NCI-H524 (cell line): ENCODE results near the gene SNAI3.
"Not testable (repeated sequence)": the region's sequence is repeated elsewhere in the genome, so short reads cannot be mapped to it uniquely, and the experiment has no call there.

ENCODE experiments used
- DNase-seq, 2 experiments: peaks; one replicate each; lab custom pipeline; 2025; lab: John Stamatoyannopoulos, UW

Gene SNAI3

DNA sequence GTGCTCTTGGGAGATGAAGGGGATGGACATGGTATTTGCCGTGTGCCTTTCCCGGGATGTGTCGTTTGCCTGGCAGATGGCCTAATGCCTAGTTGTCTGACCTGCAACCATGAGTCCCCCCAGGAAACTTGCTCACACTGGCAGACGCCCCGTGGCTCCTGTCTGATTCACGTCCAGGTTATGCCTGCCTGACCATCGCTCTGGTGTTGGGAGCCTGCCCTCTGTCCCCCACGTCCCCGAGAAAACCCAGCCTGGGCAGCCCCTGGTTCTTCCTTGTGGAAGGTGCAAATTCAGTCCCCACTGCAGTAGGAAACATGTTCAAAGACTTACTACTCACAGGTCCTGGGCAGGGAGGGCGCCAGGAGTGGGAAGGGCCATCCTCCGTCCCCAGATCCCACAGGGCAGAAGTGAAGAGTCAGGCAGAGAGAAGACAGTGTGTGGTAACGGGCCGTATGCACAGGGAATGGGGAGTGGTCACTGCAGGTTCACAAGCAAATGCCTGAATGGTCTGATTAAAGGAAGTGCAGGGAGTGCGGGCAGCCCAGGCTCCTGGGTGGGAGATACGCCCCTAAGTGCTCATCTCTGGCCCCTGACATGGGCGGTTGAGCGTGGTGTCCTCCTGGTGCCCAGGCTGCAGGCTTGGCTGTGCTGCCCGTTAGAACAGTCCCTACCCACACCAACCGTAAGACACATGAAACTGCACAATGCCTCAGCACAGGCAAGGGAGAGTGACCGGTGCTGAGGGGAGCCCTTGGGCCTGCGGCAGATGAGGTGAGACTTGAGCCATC, 4.2 kb upstream of the SNAI3 start:
- no peak for DNase-seq

DNA sequence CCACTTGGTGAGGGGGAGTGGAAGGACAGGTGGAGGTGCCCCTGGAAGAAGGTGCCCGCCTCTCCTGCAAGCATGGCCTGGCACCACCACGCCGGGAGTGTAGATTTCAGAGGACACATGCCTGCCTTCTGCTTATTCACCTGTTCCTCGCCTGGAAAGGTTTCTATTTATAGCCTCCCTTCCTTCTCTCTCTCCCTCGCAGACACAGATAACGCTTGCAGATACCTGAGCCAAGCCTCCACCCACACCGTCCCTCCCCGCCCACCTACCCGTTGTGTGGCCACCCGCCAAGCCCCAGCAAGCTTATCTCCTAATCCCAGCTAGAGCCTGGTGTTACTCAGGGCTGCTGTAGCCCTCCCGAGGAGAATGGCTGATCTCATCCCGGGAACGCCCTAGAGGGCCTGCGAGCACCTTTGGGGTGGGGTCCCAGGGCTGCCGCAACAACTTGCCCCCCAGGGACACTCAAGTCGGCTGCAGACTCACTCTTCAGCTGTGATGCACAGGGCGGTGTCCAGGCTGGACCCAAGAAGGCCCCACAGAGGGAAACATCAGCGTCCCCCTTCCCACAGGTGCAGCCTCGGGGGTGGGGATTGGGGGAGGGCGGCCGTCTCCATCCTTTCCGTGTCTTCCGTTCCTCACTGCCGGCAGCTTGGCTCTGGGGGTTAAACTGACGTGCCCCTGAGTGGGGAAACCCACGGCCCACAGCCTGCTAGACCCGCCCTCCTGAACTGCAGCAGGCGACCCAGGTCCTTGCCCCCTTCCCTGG, 1.9 kb upstream of the SNAI3 start:
- DNase-seq = peak; percentile 14 to 58

DNA sequence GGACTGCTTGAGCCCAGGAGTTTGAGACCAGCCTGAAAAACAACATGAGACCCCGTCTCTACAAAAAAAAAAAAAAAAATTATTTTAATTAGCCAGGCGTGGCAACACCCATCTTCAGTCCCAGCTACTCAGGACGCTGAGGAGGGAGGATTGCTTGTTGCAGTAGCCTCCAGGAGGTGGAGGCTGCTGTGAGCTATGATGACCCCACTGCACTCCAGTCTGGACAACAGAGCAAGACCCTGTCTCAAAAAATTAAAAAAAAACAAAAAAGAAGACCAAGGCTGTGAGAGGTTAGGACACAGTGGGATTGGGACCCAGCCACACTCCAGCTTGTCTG, 1.3 kb upstream of the SNAI3 start:
- no peak for DNase-seq

DNA sequence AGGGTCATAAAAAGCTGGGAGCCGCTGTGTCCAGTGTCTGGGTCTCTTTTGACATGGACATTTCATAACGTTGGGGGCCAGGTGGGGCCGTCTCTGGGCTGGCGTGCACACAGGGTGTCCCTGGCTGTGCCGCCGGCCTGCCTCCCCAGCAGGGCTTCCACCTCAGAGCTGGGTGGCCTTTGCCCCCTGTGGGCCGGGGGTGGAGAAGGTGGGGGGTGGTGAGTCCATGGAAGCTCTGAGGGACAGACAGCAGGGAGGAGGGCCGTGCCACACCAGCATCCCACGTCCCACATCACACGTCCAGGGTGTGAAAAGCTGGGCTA, 908 bp upstream of the SNAI3 start:
- no peak for DNase-seq

DNA sequence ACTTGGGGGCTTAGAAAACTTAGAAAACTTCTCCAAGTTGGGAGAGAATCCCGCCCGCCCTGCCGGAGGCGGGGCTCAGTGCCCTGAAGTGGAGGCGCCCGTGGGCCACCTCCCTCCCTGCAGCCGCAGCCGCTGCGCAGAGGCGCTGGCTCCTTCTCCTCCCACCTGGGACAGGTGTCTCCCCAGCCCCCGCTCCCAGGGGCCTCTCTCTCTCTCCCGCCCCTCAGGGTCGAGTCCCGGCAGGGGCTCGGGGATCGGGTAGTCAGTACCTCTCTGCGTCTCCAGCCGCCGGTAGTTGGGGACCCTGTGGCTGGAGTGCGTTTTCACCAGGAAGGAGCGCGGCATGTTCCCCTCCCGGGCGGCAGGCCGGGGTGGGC, 257 bp downstream of the SNAI3 start:
- DNase-seq = no peak

DNA sequence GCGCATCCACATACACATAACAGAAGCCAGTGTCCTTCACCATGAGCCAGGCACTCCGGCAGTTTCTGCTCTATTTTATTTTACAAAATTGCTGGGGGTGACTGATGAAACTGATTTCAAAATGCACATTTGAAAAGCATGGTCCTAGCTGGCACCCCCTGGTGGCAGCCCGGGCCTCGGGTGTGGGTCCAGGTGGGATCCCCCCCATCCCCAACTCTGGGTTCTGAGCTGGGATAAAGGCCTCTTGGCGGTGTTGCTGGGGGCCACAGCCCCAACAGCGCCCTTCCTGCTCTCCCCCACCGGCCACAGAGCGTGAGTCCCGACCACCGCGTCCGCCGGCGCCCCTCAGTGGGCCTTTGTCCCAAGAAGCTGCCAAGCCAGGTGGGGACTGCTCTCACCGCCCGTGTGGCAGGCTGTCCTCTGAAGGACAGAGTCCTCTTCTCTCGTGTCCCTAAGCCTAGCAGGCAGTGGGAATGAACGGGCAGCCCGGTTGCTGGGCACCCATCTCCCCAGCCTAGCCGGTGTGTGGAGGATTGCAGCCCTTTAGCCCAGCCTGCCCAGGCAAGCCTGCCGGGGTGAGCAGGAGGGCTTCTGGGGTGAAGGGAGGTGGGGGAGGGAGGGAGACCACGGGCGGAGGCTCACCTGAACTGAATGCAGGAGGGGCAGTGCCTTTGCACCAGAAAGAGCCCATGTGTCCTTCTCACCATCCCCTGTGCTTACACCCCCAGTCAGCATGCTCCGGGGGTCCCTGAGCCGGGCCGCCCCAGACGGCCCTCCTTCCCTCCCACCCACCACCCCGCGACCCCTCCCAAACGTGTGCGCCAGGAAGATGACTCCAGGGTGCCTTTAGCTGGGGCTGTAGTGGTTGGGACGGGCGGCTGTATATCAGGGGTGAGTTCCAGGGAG, 898 bp downstream of the SNAI3 start:
- peak in 1 of 2 experiments; percentile 44 for DNase-seq

DNA sequence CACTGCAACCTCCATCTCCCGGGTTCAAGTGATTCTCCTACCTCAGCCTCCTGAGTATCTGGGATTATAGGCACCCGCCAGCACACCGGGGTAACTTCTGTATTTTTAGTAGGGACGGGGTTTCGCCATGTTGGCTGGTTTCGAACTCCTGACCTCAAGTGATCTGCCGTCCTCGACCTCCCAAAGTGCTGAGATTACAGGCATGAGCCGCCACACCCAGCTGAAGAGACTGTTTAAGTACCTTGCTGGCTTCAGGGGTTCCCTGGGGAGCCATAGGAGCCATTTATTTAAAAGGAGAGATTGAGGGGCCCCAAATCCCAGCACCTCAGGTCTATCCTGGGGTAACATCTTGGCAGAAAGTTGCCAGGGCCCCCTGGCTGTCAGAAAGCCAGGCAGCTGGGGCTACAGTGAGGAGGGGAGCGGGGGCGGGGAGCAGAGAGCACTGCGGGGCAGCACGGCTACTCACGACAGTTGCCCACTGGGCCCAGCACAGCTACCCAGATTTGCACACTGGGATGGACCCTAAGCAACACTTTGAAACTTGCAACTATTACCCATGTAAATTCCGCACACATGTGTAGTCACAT, 1.6 kb downstream of the SNAI3 start:
- DNase-seq = no peak

DNA sequence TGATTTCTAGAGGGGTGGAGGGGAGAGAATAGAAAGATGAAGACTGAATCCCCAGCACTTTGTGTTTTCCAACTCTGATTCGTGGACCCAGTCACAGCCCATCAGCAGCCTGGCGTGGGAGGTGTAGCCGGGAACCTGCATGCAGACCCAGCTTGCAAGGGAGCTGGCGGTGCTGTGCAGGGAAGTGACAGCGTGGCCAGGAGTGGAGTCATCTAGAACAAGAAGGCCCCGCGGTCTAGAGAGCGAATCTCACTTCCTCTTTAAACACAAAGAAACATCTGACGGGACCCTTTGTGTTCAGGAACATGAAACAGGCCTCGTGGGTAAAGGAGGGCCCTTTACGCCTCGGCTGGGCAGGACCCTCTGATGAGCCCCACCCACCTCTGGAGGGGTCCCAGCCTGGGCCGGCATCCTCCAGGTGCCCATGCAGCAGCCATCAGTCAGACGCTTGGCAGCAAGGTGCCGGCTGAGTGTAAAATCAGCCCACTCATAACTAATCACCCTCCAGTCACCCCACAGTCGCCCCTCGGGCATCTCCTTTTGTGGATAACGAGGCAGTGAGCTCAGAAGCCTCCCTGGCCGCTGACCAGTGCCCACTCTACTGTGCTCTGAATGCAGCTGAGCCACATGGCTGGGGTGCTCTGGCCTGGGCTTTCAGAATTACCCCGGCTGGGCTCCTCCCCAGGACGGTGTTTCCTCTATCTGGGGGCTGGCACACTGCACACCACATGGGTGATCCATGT, 4.4 kb downstream of the SNAI3 start:
- no peak for DNase-seq

DNA sequence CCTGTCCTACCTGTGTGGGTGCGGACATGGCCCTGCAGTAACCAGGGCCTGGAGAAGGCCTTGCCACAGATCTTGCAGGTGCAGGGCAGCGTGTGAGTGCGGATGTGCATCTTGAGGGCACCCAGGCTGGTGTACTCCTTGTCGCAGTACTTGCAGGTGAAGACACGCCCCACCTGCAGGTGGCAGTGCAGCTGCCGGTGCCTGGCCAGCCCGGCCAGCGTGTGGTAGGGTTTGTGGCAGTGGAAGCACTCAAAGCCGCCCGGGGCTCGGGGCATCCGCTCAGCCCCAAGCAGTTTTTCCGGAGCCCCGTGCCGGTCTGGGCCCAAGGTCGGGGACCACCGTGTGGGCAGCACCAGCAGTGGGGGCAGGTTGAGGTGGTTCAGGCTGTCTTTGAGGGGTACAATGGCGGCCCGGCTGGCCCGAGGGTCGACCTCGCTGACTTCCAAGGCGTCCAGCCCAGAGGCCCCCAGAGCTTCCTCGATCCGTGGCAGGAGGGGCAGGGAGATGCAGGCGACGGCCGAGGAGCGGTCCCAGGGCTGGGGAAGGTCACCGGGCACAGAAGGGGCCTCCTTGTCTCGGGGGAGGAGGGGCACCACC, 5.1 kb downstream of the SNAI3 start:
- no peak for DNase-seq

DNA sequence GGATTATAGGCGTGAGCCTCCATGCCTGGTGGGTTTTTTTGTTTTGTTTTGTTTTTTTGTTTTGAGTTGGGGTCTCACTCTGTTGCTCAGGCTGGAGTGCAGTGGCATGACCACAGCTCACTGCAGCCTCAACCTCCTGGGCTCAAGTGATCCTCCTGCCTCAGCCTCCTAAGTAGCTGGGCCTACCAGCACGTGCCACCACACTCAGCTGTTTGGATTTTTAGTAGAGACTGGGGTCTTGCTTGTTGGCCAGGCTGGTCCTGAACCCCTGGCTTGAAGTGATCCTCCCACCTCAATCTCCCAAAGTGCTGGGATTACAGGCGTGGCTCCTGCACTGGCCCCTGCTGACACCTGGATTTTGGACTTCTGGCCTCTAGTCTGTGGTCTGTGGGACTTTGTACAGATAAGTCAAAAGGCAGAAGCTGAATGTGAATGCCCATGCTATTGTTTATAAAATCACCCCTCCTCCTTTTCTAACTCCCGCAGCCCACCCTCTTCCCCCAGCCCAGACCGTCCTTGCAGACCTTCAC, 5.7 kb downstream of the SNAI3 start:
- no peak for DNase-seq

DNA sequence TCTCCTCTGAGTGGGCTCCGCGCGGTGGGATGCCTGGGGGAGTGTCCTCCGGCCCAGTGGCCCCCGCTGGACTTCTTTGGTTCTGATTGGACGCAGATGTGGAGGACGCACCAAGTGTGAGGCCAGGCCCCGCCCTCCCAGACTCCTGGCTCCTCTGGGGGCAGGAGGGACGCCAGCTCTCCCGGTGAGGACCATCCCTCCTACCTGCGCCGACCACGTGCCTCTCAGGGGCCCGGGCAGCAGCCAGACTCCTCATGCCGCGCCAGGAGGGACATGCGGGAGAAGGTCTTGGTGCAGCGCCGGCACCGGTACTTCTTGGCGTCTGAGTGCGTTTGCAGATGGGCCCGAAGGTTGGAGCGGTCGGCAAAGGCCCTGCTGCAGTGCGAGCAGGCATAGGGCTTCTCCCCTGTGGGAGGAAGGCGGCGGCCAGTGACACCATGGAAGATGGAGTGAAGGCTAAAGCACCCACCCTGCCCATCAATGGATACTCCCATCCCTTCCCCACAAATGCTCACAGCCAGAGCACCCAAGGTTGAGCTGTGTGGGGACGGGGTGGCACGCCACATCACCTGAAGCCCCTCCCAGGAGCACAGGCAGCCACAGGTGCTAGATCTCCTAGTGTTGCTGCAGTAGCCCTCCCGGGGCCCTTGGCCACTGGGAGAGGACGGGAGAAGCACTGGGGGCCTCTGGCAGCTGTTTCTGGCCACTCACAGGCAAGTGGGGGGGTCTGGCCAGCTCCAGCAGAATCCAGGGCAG, 7.9 kb downstream of the SNAI3 start:
- no peak for DNase-seq

DNA sequence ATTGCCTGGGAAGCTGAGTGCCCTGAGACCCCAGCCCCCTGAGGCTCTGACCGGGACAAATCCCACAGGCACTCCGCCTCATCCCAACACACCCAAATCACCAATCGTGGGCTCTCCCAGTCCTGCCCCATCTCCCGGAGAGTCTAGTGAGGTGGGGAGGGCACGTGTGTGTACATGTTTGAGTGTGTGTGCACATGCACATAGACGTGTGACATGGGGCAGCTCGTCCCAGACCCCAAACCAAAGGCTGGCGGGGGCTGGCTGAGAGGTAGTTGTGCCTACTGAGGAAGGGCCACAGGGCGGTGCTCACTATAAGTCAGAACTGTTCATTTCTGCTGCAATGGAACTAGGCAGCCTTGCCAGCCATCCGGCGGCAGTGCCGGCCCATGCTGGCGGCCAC, 8.6 kb downstream of the SNAI3 start:
- DNase-seq = no peak

DNA sequence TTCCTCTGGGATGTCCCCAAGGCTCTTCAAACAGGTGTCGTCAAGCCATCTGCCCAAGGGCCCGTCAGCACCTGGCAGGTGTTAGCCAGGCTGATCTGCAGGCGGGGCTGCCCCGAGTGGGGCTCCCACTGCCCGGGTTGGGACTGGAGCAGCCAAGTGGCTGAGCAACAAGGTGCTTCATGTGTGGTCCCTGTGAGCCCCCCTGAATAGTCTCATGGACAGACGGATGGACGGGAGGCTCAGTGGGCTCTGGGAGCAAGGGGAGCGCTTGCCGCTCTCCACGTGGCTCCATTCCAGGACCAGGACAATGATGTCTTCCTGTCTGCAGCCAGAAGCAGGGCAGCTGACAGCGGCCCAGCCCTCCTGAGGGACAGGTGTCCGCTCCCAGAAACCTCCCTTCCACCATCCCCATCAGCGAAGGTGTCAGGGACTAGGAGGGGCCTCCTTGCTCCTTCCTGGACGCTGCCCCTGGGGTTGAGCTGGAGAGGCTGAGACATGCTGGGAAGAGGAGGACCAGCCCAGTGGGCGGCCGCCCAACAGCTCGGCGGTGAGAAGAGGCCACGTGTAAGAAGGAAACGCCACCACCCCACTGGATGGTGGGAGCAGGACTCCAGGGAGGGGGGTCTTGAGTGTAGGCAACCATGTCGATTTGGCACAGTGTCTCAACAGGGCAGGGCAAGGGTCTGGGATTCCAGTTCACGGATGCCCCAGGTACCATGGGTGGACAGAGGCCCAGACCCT, 9.6 kb downstream of the SNAI3 start:
- no peak for DNase-seq

DNA sequence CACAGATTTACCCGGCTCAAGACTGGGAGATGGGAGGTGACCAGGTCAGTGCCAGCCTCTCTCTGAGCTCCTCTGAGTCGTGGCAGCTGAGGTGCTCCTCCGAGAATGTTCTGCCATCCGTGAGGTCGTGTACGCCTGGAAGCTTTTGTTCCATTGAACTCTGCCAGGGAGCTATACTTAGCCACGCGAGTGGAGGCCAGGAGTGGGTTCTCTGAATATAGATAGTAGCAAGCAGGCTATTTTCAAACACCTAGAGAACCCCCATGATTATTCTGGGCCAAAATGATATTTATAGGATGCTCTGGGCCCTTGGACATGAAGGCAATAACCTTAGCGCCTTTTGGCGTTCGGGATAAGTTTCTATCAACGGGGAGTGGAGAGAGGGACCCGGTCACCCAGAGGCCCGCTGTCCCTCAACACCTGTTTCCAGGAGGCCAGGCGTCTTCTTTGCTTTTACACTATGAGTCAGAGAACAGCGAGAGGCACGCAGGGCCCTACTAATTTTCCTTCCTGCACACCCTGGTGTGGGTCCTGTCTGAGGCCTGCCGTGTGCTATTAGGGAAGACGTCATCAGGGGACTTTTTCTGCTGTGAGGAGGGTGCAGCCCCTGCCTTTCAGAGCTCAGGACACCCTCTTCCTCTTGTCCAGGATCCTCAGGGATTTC, 12.5 kb downstream of the SNAI3 start:
- no peak for DNase-seq

DNA sequence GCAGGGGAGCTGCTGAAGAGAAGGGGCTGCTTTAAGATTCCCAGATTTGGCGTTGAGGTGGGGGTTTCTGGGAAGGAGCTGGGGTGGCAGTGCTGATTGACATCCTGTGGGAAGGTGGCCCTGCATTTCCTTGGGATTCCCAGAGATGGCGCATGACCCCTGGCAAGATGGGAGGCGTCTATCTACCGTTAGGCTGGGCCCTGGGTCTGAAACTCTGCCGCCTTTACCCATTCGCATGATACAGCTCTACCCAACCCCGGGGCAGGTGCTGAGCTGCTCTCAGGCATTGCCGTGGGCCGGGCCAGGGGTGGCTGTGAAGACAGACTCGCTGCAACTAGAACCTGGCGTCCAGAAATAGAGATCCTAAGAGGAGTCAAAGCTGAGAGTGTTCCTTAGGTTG, 13.5 kb downstream of the SNAI3 start:
- DNase-seq = peak in 1 of 2 experiments; percentile 65

DNA sequence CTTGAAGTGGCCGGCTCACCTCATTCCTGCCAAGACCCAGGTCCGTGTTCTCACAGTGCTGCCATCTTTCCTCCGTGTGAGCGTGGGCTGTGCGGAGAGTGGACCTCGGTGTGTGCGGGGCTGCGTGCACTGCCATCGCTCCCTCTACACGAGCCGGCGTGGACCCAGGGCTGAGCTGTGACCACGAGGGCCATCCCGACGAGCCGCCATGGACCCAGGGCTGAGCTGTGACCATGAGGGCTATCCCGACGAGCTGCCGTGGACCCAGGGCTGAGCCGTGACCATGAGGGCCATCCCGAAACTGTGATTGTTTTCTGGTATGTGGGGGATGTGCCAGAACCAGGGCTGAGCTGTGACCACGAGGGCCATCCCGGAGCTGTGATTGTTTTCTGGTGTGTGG, 14.5 kb downstream of the SNAI3 start:
- DNase-seq = no peak

DNA sequence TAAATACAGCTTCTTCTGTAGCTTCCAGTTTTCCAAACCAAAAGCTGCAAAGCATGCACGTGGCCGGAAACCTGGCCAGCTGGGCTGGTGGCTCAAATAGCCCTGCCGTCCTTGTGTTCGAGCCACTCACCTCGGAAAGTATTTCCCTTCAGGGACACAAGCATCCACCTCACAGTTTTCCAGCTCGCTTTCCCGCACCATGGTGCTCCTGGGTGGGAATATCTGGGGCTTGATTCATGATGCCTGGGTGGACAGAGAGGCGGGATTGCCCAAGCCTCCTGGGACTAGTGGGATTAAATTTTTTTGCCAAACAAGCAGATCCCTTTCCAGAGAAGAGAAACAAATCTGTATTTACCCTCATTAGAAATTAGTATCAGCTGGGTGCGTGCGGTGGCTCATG, 16.3 kb downstream of the SNAI3 start:
- no peak for DNase-seq

DNA sequence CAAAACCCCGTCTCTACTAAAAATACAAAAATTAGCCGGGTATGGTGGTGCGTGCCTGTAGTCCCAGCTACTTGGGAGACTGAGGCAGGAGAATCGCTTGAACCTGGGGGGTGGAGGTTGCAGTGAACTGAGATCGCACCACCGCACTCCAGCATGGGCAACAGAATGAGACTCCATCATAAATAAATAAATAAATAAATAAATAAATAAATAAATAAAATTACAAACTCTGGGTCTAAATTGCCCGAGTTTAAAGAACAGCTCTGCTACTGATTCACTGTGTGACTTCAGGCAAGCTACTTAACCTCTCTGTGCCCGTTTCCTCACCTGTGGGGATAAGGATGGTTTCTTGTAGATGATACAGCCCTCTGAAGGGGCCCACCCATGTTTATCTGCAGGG, 16.8 kb downstream of the SNAI3 start:
- not testable (repeated sequence) for DNase-seq

DNA sequence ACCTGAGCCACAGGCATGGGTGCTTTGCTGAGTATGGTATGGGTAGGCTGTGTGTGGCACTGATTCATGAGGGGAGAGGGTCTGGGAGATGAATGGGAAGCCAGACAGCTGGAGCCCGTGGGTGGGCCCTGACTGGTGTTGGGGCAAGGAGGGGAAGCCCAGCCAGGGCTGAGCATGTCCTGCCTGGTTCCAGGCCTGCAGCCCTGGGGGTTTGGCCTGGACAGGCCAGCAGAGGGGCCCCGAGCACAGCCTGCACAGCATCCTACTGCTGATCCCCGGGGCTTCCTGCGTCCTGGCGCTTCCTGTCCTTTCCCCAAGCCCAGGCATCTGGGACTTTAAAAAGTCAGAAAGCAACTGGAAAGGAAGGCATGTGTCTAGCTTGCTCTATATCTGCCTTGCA, 18.8 kb downstream of the SNAI3 start:
- DNase-seq = no peak
